Measurements from ENCODE around the gene NSL1. TPM values are rescaled to one million over a fixed set of nuclear protein-coding genes. Genes with fewer than 3 reads are reported as not detected.
"Not testable (repeated sequence)": the region's sequence is repeated elsewhere in the genome, so short reads cannot be mapped to it uniquely, and the experiment has no call there.

The NSL1 gene
- total RNA-seq, 2 experiments from 2014 or later = 42.8 to 46.0 TPM

DNA sequence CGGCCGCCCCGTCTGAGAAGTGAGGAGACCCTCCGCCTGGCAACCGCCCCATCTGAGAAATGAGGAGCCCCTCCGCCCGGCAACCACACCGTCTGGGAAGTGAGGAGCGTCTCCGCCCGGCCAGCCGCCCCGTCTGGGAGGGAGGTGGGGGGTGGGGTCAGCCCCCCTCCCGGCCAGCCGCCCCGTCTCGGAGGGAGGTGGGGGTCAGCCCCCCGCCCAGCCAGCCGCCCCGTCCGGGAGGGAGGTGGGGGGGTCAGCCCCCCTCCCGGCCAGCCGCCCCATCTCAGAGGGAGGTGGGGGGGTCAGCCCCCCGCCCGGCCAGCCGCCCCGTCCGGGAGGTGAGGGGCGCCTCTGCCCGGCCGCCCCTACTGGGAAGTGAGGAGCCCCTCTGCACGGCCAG, 12.5 kb downstream of the NSL1 start:
- peaks cover 32% of the 10 kb centered on the region for H3K36me3 Mint-ChIP-seq (ENCODE audit: low read depth)
- H3K9me3 Mint-ChIP-seq, H3K4me3 Mint-ChIP-seq, H3K27ac Mint-ChIP-seq, H3K27me3 Mint-ChIP-seq, H3K4me1 Mint-ChIP-seq, POLR2A ChIA-PET, DNase-seq, CTCF ChIA-PET: not testable (repeated sequence)

DNA sequence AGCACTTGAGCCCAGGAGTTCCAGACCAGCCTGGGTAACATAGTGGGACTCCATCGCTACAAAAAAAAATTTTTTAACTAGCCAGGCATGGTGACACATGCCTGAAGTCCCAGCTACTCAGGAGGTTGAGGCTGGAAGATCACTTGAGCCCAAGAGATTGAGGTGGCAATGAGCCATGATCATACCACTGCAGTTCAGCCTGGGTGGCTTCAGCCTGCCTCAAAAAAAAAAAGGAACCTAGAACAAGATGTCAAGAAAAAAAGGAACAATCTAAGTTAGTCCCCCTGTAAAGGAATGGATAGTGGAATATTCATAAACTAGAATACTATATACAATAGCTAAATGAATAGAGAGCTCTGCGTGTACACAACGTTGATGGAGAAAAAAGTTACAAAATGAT, 14.4 kb downstream of the NSL1 start:
- Mint-ChIP-seq H3K36me3 (ENCODE audit: low read depth) (peaks cover 32% of the 10 kb centered on the region), H3K27ac (no peak overlapping the region), H3K9me3 (peaks cover under 1% of the 10 kb centered on the region), H3K4me3 (no peak overlapping the region), H3K27me3 (no peaks in the 10 kb centered on the region), H3K4me1 (no peaks in the 10 kb centered on the region)
- CTCF ChIA-PET = interaction anchor here (0.6 to 2.4 kb wide), 6 partner anchors 9 to 320 kb away, joined by 3 to 6 read pairs (median 3); no protein-coding TSS in a partner anchor
- no peak for DNase-seq
- POLR2A ChIA-PET = no interaction called here

DNA sequence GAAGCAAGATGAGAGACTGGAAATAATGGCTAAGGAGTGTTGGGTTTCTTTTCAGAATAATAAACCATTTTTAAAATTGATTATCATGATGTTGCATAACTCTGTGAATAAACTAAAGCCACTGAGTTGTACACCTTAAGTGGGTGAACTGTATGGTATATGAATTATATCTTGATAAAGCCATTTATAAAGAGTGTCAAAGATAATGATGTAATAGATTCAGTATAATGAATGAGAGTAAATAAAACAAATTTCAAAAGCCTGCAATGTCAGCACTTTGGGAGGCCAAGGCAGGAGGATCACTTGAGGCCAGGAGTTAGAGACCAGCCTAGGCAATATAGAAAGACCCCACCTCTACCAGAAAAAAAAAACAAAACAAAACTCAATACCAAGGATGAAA, 16.3 kb downstream of the NSL1 start:
- ChIA-PET POLR2A (no interaction called here), CTCF (no interaction called here)
- peaks cover 43% of the 10 kb centered on the region for H3K36me3 Mint-ChIP-seq (ENCODE audit: low read depth)
- H3K9me3 Mint-ChIP-seq = peaks cover 9% of the 10 kb centered on the region
- H3K27me3 Mint-ChIP-seq = no peaks in the 10 kb centered on the region
- H3K4me3 Mint-ChIP-seq = no peak overlapping the region
- DNase-seq = no peak
- no peak overlapping the region for H3K27ac Mint-ChIP-seq
- H3K4me1 Mint-ChIP-seq = peaks cover 9% of the 10 kb centered on the region

DNA sequence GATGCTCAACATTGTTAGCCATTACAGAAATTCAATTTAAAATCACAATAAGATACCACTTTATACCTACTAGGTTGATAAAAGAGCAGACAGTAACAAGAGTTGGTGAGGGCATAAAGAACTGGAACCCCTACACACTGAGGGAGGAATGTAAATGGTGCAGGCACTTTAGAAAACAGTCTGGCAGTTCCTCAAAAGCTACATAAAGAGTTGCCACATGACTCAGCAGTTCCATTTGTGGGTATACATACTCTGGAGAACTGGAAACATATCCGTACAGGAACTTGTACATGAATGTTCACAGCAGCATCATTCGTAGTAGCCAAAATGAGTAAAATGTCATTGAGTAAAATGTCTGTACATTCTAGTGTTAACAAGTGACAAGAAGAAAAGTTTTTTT, 17.0 kb downstream of the NSL1 start:
- no peak overlapping the region for H3K4me3 Mint-ChIP-seq
- H3K4me1 Mint-ChIP-seq = peaks cover 16% of the 10 kb centered on the region
- ChIA-PET POLR2A (no interaction called here), CTCF (no interaction called here)
- H3K9me3 Mint-ChIP-seq = peaks cover 15% of the 10 kb centered on the region
- no peaks in the 10 kb centered on the region for H3K27me3 Mint-ChIP-seq
- no peak for DNase-seq
- no peak overlapping the region for H3K27ac Mint-ChIP-seq
- H3K36me3 Mint-ChIP-seq (ENCODE audit: low read depth) = peaks cover 49% of the 10 kb centered on the region

DNA sequence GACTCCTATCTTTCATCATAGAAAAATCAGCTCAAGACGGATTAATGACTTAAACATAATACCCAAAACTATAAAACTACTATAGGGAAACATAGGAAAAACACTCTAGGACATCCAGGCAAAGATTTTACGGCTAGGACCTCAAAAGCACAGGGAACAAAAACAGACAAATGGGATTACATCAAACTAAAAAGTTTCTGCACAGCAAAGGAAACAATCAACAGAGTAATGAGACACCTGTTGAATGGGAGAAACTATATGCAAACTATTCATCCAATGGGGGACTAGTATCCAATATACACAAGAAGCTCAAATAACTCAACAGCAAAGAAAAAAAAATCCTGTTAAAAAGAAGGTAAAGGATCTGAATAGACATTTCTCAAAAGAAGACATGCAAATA, 18.6 kb downstream of the NSL1 start:
- POLR2A ChIA-PET = no interaction called here
- peaks cover 27% of the 10 kb centered on the region for H3K9me3 Mint-ChIP-seq
- H3K27me3 Mint-ChIP-seq = no peaks in the 10 kb centered on the region
- peaks cover 60% of the 10 kb centered on the region for H3K36me3 Mint-ChIP-seq (ENCODE audit: low read depth)
- no peak overlapping the region for H3K27ac Mint-ChIP-seq
- H3K4me1 Mint-ChIP-seq = peaks cover 29% of the 10 kb centered on the region
- DNase-seq = no peak
- CTCF ChIA-PET = interaction anchor here (1.0 to 1.1 kb wide), 2 partner anchors 12 to 108 kb away, joined by 3 to 4 read pairs; no protein-coding TSS in a partner anchor
- H3K4me3 Mint-ChIP-seq = no peak overlapping the region

DNA sequence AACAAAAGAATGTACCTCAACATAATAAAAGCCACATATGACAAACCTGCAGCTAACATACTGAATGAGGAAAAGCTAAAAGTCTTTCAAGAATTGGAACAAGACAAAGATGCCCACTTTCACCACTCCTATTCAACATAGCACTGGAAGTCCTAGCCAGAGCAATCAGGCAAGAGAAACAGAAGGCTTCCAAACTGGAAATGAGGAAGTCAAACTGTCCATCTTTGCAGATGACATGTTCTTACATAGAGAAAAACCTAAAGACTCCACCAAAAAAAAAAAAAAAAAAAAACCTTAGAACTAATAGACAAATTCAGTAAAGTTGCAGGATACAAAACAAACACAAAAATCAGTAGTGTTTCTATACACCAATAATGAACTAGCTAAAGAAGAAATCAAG, 20.2 kb downstream of the NSL1 start:
- POLR2A ChIA-PET = no interaction called here
- peaks cover 39% of the 10 kb centered on the region for H3K9me3 Mint-ChIP-seq
- peak overlapping the region; percentile 4 for H3K27ac Mint-ChIP-seq
- no peaks in the 10 kb centered on the region for H3K27me3 Mint-ChIP-seq
- CTCF ChIA-PET = interaction anchor here (0.7 to 1.9 kb wide), 4 partner anchors 14 to 106 kb away, joined by 3 to 6 read pairs (median 4); no protein-coding TSS in a partner anchor
- H3K36me3 Mint-ChIP-seq (ENCODE audit: low read depth) = peaks cover 74% of the 10 kb centered on the region
- DNase-seq = no peak
- no peak overlapping the region for H3K4me3 Mint-ChIP-seq
- H3K4me1 Mint-ChIP-seq = peaks cover 42% of the 10 kb centered on the region

DNA sequence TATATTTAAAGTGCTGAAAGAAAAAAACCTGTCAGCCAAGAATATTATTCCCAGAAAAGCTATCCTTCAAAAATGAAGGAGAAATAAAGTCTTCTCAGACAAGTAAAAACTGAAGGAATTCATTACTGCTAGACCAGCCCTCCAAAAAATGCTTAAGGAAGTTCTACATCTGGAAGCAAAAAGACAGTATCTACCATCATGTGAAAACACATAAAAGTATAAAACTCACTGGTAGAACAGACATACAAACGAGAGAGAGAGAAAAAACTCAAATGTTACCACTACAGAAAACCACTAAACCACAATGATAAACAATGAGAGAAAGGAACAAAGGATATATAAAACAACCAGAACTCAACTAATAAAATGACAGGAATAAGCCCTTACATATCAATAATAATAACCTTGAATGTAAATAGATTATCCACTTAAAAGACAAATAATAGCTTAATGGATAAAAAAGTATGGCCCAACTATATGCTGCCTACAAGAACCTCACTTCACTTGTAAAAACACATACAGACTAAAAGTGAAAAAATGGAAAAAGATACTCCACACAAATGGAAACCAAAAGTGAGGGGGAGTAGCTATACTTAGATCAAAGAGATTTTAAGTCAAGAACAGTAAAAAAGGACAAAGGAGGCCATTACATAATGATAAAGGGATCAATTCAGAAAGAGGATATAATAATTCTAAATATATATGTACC, 22.0 kb downstream of the NSL1 start:
- Mint-ChIP-seq H3K27ac (peak overlapping the region; percentile 76), H3K4me3 (no peak overlapping the region), H3K4me1 (peaks cover 47% of the 10 kb centered on the region), H3K9me3 (peaks cover 46% of the 10 kb centered on the region), H3K36me3 (ENCODE audit: low read depth) (peaks cover 83% of the 10 kb centered on the region), H3K27me3 (no peaks in the 10 kb centered on the region)
- DNase-seq = no peak
- CTCF ChIA-PET = interaction anchor here (0.6 to 2.6 kb wide), 8 partner anchors 10 to 292 kb away, joined by 3 to 7 read pairs (median 4); no protein-coding TSS in a partner anchor
- POLR2A ChIA-PET = no interaction called here

DNA sequence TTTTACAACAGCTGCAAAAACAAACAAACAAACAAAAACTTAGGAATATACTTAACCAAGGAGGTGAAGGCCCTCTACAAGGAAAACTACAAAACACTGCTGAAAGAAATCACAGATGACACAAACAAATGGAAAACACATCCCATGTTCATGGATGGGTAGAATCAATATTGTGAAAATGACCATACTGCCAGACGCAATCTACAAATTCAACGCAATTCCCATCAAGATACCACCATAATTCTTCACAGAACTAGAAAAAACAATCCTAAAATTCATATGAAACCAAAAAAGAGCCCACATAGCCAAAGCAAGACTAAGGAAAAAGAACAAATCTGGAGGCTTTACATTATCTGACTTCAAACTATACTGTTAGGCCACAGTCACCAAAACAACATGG, 24.8 kb downstream of the NSL1 start:
- CTCF ChIA-PET = interaction anchor here (1.0 kb wide), 2 partner anchors 23 to 102 kb away, joined by 3 read pairs; no protein-coding TSS in a partner anchor
- H3K4me1 Mint-ChIP-seq = peaks cover 52% of the 10 kb centered on the region
- H3K27ac Mint-ChIP-seq = not testable (repeated sequence)

DNA sequence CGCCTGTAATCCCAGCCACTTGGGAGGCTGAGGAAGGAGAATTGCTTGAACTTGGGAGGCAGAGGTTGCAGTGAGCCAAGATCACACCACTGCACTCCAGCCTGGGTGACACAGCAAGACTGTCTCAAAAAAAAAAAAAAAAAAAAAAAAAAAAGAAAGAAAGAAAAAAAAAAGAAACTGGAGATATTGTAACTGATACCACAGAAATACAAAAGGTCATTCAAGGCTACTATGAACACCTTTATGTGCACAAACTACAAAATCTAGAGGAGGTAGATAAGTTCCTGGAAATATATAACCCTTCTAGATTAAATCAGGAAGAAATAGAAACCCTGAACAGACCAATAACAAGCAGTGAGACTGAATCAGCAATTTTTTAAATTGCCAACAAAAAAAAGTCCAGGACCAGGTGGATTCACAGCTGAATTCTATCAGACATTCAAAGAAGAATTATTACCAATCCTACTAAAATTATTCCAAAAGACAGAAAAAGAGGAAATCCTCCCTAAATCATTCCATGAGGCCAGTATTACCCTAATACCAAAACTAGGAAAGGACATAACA, 26.8 kb downstream of the NSL1 start:
- H3K27me3 Mint-ChIP-seq, H3K27ac Mint-ChIP-seq, CTCF ChIA-PET, DNase-seq, POLR2A ChIA-PET, H3K4me3 Mint-ChIP-seq: not testable (repeated sequence)
- Mint-ChIP-seq H3K9me3 (peaks cover 32% of the 10 kb centered on the region), H3K4me1 (peaks cover 44% of the 10 kb centered on the region), H3K36me3 (ENCODE audit: low read depth) (peaks cover 76% of the 10 kb centered on the region)

More for the DNA sequence above, 24.8 kb downstream of the NSL1 start:
- Mint-ChIP-seq H3K9me3 (peaks cover 43% of the 10 kb centered on the region), H3K36me3 (ENCODE audit: low read depth) (peaks cover 81% of the 10 kb centered on the region)
- DNase-seq, H3K27me3 Mint-ChIP-seq, H3K4me3 Mint-ChIP-seq, POLR2A ChIA-PET: not testable (repeated sequence)

DNA sequence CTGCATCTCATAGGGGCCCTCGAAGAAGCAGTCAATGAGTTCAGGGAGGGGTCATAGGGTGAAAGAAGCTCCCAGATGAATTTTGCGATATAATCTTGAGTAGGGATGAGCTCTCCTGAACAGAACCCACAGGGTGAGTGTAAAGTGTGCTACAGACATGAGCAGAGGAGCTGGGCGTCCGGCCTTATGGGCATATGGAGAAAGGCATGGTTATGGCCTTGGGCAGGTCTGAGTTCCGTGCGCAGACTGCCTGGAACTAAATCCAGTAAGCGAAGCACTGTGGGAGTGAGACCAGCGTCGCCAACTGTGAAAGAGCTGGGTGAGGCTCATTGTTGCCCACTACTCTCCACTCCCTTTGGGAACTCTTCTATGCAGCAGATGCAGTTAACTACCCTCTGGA, 28.7 kb downstream of the NSL1 start:
- Mint-ChIP-seq H3K27ac (no peak overlapping the region), H3K4me1 (peaks cover 29% of the 10 kb centered on the region), H3K36me3 (ENCODE audit: low read depth) (peaks cover 59% of the 10 kb centered on the region), H3K4me3 (no peak overlapping the region), H3K27me3 (no peaks in the 10 kb centered on the region), H3K9me3 (peaks cover 19% of the 10 kb centered on the region)
- CTCF ChIA-PET = interaction anchor here (0.5 to 1.4 kb wide), 6 partner anchors 13 to 385 kb away, joined by 3 to 6 read pairs (median 3); no protein-coding TSS in a partner anchor
- DNase-seq = no peak
- POLR2A ChIA-PET = no interaction called here

DNA sequence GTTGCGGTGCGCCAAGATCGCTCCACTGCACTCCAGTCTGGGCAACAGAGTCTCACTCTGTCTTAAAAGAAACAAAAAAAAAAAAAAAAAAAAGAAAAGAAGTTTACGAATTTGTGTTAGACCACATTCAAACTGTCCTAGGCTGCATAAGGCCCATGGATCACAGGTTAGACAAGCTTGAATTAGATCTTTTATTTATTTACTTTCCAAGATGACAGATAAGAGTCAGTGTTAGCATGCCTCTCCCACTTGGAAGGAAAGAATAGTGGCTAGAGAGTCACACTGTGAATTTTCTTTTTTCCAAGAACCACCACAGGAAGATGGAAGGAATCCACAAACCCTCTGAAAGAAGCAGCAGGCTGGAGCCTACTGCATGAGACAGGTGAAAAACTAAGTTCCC, 29.3 kb downstream of the NSL1 start:
- Mint-ChIP-seq H3K36me3 (ENCODE audit: low read depth) (peaks cover 53% of the 10 kb centered on the region), H3K4me1 (peaks cover 23% of the 10 kb centered on the region), H3K9me3 (peaks cover 13% of the 10 kb centered on the region), H3K4me3 (no peak overlapping the region), H3K27me3 (no peaks in the 10 kb centered on the region), H3K27ac (no peak overlapping the region)
- ChIA-PET CTCF (interaction anchor here (0.5 to 1.2 kb wide), 7 partner anchors 13 to 384 kb away, joined by 3 to 4 read pairs (median 3); no protein-coding TSS in a partner anchor), POLR2A (no interaction called here)
- DNase-seq = no peak

DNA sequence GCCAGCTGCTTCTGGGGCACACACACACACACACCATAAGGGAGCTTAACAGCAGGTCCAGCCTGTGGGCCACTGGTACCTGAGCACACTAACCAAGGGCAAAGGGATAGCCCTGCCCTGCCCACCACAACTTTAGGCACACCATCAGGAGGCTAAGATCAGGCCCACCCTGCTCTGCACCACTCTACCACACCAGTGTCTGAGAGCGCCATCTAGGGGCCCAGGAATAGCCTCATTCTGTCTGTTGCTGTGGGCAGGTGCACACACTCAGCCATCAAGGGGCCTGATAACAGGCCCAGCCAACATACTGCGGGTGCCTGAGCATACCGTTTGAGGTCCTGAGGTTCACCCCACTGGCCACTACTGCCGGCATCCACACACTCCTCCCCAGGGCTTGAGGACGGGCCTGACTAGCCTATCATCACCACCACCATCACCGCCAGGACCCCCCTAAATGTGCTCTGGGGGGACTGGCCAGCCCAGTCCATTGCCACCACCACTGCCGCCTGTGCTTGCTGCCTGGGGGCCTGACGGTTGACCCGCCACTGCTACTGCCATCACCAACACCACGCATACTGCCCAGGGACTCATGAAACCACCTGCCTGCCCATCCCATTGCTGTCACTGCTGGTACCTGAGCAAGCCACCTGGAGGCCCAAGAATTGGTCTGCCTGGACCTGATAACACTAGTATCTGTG, 31.3 kb downstream of the NSL1 start:
- Mint-ChIP-seq H3K36me3 (ENCODE audit: low read depth) (peaks cover 39% of the 10 kb centered on the region), H3K27me3 (no peaks in the 10 kb centered on the region), H3K27ac (no peak overlapping the region), H3K4me3 (no peak overlapping the region), H3K9me3 (peaks cover 4% of the 10 kb centered on the region), H3K4me1 (peaks cover 16% of the 10 kb centered on the region)
- peak; percentile 56 for DNase-seq
- CTCF ChIA-PET = interaction anchor here (0.6 to 4.0 kb wide), 6 partner anchors 9 to 95 kb away, joined by 3 to 15 read pairs (median 3); no protein-coding TSS in a partner anchor
- POLR2A ChIA-PET = no interaction called here

DNA sequence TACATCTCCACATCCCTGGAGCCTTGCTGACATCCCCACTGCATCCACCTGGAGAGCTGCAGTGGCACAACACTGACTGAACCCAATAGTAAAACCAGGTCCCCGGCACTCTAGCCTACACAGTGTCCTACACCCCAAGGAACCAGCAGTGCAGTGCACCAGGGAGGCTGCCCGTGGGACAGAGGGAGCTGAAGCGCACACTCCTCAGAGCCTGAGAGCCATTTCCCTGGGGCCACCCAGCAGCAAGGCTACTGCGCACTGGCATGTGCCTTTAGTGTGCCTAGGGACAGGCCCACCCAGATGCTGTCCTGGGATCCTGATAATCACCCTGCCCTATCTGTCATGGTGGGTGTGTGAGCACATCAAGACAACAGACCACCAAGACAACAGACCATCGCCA, 31.9 kb downstream of the NSL1 start:
- H3K9me3 Mint-ChIP-seq = no peaks in the 10 kb centered on the region
- no peak overlapping the region for H3K4me3 Mint-ChIP-seq
- no peaks in the 10 kb centered on the region for H3K27me3 Mint-ChIP-seq
- CTCF ChIA-PET = interaction anchor here (0.6 to 4.0 kb wide), 6 partner anchors 10 to 94 kb away, joined by 3 to 15 read pairs (median 3); no protein-coding TSS in a partner anchor
- H3K27ac Mint-ChIP-seq = no peak overlapping the region
- DNase-seq = no peak
- POLR2A ChIA-PET = no interaction called here
- H3K4me1 Mint-ChIP-seq = peaks cover 14% of the 10 kb centered on the region
- H3K36me3 Mint-ChIP-seq (ENCODE audit: low read depth) = peaks cover 34% of the 10 kb centered on the region
